Bronchial smooth muscle cell (primary cell): ENCODE results near the gene CD8B. TPM values are rescaled to one million over a fixed set of nuclear protein-coding genes. Genes with fewer than 3 reads are reported as not detected.

Experiments
- total RNA-seq: library from RNA; depleted of rRNA; stranded (reverse); fragments of >200 nt; gene quantifications from 2 replicates; pipeline ENCODE4 v1.2.1, GENCODE V29; 2014

Gene CD8B
- not detected in 2 replicates for total RNA-seq

DNA sequence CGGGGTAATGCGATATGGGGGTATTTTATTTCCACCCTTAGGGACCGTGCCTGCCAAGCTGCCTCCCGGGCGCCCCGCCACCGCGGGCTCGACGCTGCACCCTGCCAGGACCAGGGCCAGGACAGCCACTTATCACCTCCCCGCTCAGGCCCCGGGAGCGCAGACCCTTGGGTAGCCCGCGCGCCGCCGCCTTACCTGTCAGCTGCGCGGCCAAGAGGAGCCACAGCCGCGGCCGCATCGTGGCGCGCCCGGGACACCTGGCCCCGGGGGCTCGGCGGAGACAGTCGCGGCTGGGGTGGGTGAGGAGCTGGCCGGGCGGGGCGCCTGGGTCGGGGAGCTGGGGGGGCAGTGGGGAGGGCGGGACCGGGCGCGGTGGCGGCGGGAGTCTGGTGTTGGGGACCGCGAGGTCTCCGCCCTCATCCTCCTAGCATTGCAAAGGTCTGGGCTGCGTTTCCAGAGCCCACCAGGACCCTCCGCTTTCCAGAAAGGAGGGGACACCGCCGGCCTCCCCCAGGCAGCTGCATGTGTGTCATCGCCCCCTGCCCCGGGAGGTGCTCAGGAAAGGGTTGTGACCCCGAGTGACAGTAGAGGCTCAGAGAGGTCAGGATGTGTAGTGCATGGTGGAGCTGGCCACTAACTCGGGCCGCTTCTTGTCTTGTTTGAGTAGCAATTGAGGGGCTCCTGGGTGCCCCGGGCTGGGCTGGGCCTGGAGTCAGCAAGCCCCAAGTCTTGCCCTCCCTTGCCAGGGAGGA lies at the start of gene CD8B:
Gene CD8B (minus strand): TSS at position 259 of the 752 bp plus-strand sequence. CDS start 21 bp downstream, at position 238.

GRCh38 chr2:86790676-86791572 lies 70.8 kb downstream of the CD8B start, which contains the start of gene CD8A:
Gene CD8A (minus strand): TSS chr2:86790913. CDS start chr2:86790825, 88 bp downstream.

Other genes with a start within 250 kb of the CD8B start
- 11.2 and 12.6 TPM in 2 replicates for gene RNF103, start 238.0 kb downstream of the CD8B start, total RNA-seq
- 12.0 and 15.1 TPM in 2 replicates for gene RMND5A, start 141.6 kb downstream of the CD8B start, total RNA-seq
- not detected in 2 replicates for gene CD8A, start 71.0 kb downstream of the CD8B start, total RNA-seq
- 0.16 and 0.17 TPM in 2 replicates for gene RGPD1, start 80.2 kb upstream of the CD8B start, total RNA-seq
- gene PLGLB1, start 160.0 kb upstream of the CD8B start, total RNA-seq, result 0.32 TPM in 1 of 2 replicates, not detected in the other